Gastroesophageal sphincter (tissue), 4 donors: Measurements from ENCODE around the gene FAM120A. TPM values are rescaled to one million over a fixed set of nuclear protein-coding genes. Genes with fewer than 3 reads are reported as not detected.

ENCODE experiments used
- ATAC-seq: fragments of 150-250 bp; one replicate; pipeline ENCODE4 v1.9.1; 2016; ENCODE audit warnings: mild to moderate bottlenecking, moderate library complexity
- H3K27ac ChIP-seq, 4 donors: fragments of 200-600 bp; sonication (generic) in 3 of 4; 1 replicate in 3 of 4; 2 replicates in 1 of 4; pipeline ENCODE4 v1.5.1; 2016 to 2019
- H3K27me3 ChIP-seq: fragments of 200-600 bp; sonication (generic); one replicate; pipeline ENCODE4 v1.5.1; 2019
- H3K36me3 ChIP-seq, 2 donors: fragments of 200-600 bp; sonication (generic); one replicate each; pipeline ENCODE4 v1.5.1; 2019; ENCODE audit warnings: control low read depth in 1 of 2
- H3K4me1 ChIP-seq, 3 donors: fragments of 200-600 bp; sonication (generic); 1 replicate in 2 of 3; 2 replicates in 1 of 3; pipeline ENCODE4 v1.5.1; 2016 to 2019; ENCODE audit warnings: control low read depth in 2 of 3
- H3K4me3 ChIP-seq, 2 donors: fragments of 200-600 bp; sonication (generic); one replicate each; pipeline ENCODE4 v1.5.1; 2019; ENCODE audit warnings: mild to moderate bottlenecking in 1 of 2, moderate library complexity in 1 of 2
- H3K9me3 ChIP-seq, 3 donors: fragments of 200-600 bp; sonication (generic); one replicate each; pipeline ENCODE4 v1.5.1; 2017 to 2019; ENCODE audit warnings: control low read depth in 2 of 3
- CTCF ChIP-seq, 4 experiments: fragments of 200-600 bp in 2 of 4; fragments of 450-650 bp in 2 of 4; sonication (generic) in 1 of 4; IDR thresholded peaks; one replicate each; pipeline ENCODE4 v1.5.1; 2017 to 2019; ENCODE audit warnings: antibody characterized with exemption in 4 of 4, mild to moderate bottlenecking in 2 of 4, moderate library complexity in 2 of 4
- EP300 ChIP-seq: sonication (generic); formaldehyde crosslinking; IDR thresholded peaks from one replicate; pipeline ENCODE4 v1.6.1; 2017; ENCODE audit warnings: antibody characterized with exemption, mild to moderate bottlenecking
- POLR2A ChIP-seq, 2 donors: fragments of 450-650 bp; IDR thresholded peaks; one replicate each; pipeline ENCODE4 v1.6.1; 2017; ENCODE audit warnings: antibody characterized with exemption in 2 of 2, mild to moderate bottlenecking in 2 of 2, moderate library complexity in 1 of 2
- POLR2AphosphoS5 ChIP-seq: sonication (generic); formaldehyde crosslinking; IDR thresholded peaks from one replicate; pipeline ENCODE4 v1.6.1; 2017; ENCODE audit warnings: antibody characterized with exemption
- WGBS, 2 donors: methylation state at CpG; one replicate each; pipeline ENCODE4 v1.1.5; 2018; ENCODE audit warnings: low coverage in 1 of 2; 5-methylcytosine and 5-hydroxymethylcytosine counted together
- total RNA-seq, 4 donors: library from RNA; depleted of rRNA; stranded (reverse); fragments of >200 nt; gene quantifications; one replicate each; pipeline ENCODE4 v1.1.0, GENCODE V29; 2016

FAM120A gene
- total RNA-seq, 4 donors from 2014 or later, result 68.6 to 116 (median 75.7) TPM

- H3K4me1 ChIP-seq, result peaks cover 0 to 25% (median 18%) of the 10 kb centered on the region in 3 donors
- no peaks in the 10 kb centered on the region for H3K9me3 ChIP-seq
- H3K4me3 ChIP-seq, result no peak overlapping the region
- WGBS, 2 donors, result 81 to 82% methylated on average over 2 of the region's 2 CpGs
- no peaks in the 10 kb centered on the region for H3K36me3 ChIP-seq
- H3K27ac ChIP-seq, result no peak overlapping the region
- TF ChIP-seq POLR2AphosphoS5 (no peak), POLR2A (IDR thresholded peaks at IDR 0.05) (no peak), EP300 (no peak), CTCF (IDR thresholded peaks at IDR 0.05) (no peak)
- no peaks in the 10 kb centered on the region for H3K27me3 ChIP-seq
- no peak for ATAC-seq
Observed at GRCh38 chr9:93572221-93572620, 120.7 kb downstream of the FAM120A start.

GRCh38 chr9:93572636-93573515 lies 121.4 kb downstream of the FAM120A start:
- WGBS, 2 donors, result 87 to 89% methylated on average over 7 of the region's 8 CpGs
- ATAC-seq, result no peak
- TF ChIP-seq POLR2A (IDR thresholded peaks at IDR 0.05), result no peak
- no peak for TF ChIP-seq CTCF (IDR thresholded peaks at IDR 0.05)
- no peak for TF ChIP-seq POLR2AphosphoS5
- no peak for TF ChIP-seq EP300

GRCh38 chr9:93573516-93573828 lies 122.0 kb downstream of the FAM120A start:
- ATAC-seq, result no peak
- no peak overlapping the region for H3K4me3 ChIP-seq
- H3K9me3 ChIP-seq, result no peaks in the 10 kb centered on the region
- WGBS, 2 donors, result 95% methylated on average over 3 of the region's 3 CpGs; no CpG with 5 or more reads in 1 of the 2 donors
- no peaks in the 10 kb centered on the region for H3K36me3 ChIP-seq
- TF ChIP-seq POLR2A (IDR thresholded peaks at IDR 0.05), result no peak
- no peak overlapping the region for H3K27ac ChIP-seq
- H3K4me1 ChIP-seq, result peaks cover 0 to 30% (median 18%) of the 10 kb centered on the region in 3 donors
- H3K27me3 ChIP-seq, result no peaks in the 10 kb centered on the region

More at GRCh38 chr9:93572636-93573515, 121.4 kb downstream of the FAM120A start:
- H3K4me1 ChIP-seq, result peaks cover 0 to 24% (median 14%) of the 10 kb centered on the region in 3 donors
- no peak overlapping the region for H3K27ac ChIP-seq
- no peaks in the 10 kb centered on the region for H3K27me3 ChIP-seq
- no peaks in the 10 kb centered on the region for H3K36me3 ChIP-seq
- no peak overlapping the region for H3K4me3 ChIP-seq
- no peaks in the 10 kb centered on the region for H3K9me3 ChIP-seq

- peaks cover 0 to 38% (median 25%) of the 10 kb centered on the region in 3 donors for H3K4me1 ChIP-seq
- ATAC-seq, result no peak
- no peaks in the 10 kb centered on the region for H3K27me3 ChIP-seq
- 80 to 86% methylated on average over 1 to 8 of the region's 9 CpGs for WGBS, 2 donors
- H3K36me3 ChIP-seq, result no peaks in the 10 kb centered on the region
- no peaks in the 10 kb centered on the region for H3K9me3 ChIP-seq
- no peak for TF ChIP-seq POLR2AphosphoS5
- no peak for TF ChIP-seq POLR2A (IDR thresholded peaks at IDR 0.05)
- TF ChIP-seq CTCF (IDR thresholded peaks at IDR 0.05), result no peak
- TF ChIP-seq EP300, result no peak
- H3K4me3 ChIP-seq, result no peak overlapping the region
- H3K27ac ChIP-seq, result peak overlapping the region in 3 of 4 donors; percentile 16 to 96 (median 96)
Observed at GRCh38 chr9:93574091-93574899, 122.8 kb downstream of the FAM120A start.

GRCh38 chr9:93574900-93575795 lies 123.7 kb downstream of the FAM120A start:
- WGBS, 2 donors, result 6 to 38% methylated on average over 2 to 6 of the region's 30 CpGs
- peaks cover 0 to 46% (median 34%) of the 10 kb centered on the region in 3 donors for H3K4me1 ChIP-seq
- no peak for ATAC-seq

More at GRCh38 chr9:93574900-93575795, 123.7 kb downstream of the FAM120A start:
- peak overlapping the region; percentile 93 to 96 (median 94) for H3K27ac ChIP-seq
- H3K4me3 ChIP-seq, result peak overlapping the region; percentile 91 to 93
- H3K9me3 ChIP-seq, result no peaks in the 10 kb centered on the region
- no peaks in the 10 kb centered on the region for H3K36me3 ChIP-seq
- TF ChIP-seq POLR2AphosphoS5 (no peak), EP300 (no peak), POLR2A (IDR thresholded peaks at IDR 0.05) (no peak)
- no peaks in the 10 kb centered on the region for H3K27me3 ChIP-seq
